Endothelial cell of umbilical vein (primary cell): Measurements from ENCODE around the gene SEMA4D. TPM values are rescaled to one million over a fixed set of nuclear protein-coding genes. Genes with fewer than 3 reads are reported as not detected.
A peak's percentile ranks its signal among the peaks of the same experiment; 100 is the strongest.

Experiments
- BruUV-seq: library from RNA; stranded (reverse); fragments of 400-500 nt; replicated peaks from 2 replicates; lab custom pipeline; 2021; lab: Mats Ljungman, UMichigan
- CTCF ChIA-PET: fragments of 300-600, 350-600 bp; sonication (Branson Sonifier 250); formaldehyde crosslinking; loops from one replicate; lab custom pipeline; 2021; ENCODE audit warnings: antibody characterized with exemption, inconsistent platforms; lab: Charles Lee
- POLR2A ChIA-PET: fragments of 300-600, 350-600 bp; sonication (Branson Sonifier 250); formaldehyde crosslinking; loops from one replicate; lab custom pipeline; 2021; ENCODE audit warnings: antibody characterized with exemption, inconsistent platforms; lab: Charles Lee
- DNase-seq: peaks from one replicate; pipeline ENCODE4 v3.0.0-alpha.2; 2011; ENCODE audit warnings: low read depth, low spot score
- FAIRE-seq: peaks from 2 replicates; lab custom pipeline; 2011; peaks lifted over from hg19 to GRCh38; lab: Jason Lieb, UNC
- H2AFZ ChIP-seq: 2 replicates; pipeline ENCODE4 v1.6.0; 2012; ENCODE audit warnings: low read depth, low read length, control low read depth, inconsistent platforms
- H3K27ac ChIP-seq: 2 replicates; pipeline ENCODE4 v1.5.1; 2011; ENCODE audit warnings: low read depth, mild to moderate bottlenecking, control low read depth, low read length, moderate library complexity; ENCODE audit not compliant: insufficient read depth
- H3K27me3 ChIP-seq, 2 experiments: 2 replicates each; pipeline versions ENCODE4 v1.6.0 to v1.6.1; 2011; ENCODE audit warnings: low read length in 2 of 2, mixed read lengths in 1 of 2; ENCODE audit not compliant: control insufficient read depth in 2 of 2, insufficient read depth in 2 of 2
- H3K36me3 ChIP-seq, 2 experiments: 2 replicates in 1 of 2; 3 replicates in 1 of 2; pipeline ENCODE4 v1.5.1; 2011; ENCODE audit warnings: low read length in 2 of 2, mild to moderate bottlenecking in 1 of 2, moderate library complexity in 1 of 2; ENCODE audit not compliant: control insufficient read depth in 2 of 2, insufficient read depth in 2 of 2; ENCODE audit errors: extremely low read depth in 1 of 2
- H3K4me1 ChIP-seq: 3 replicates; pipeline ENCODE4 v1.5.1; 2011; ENCODE audit warnings: mild to moderate bottlenecking, low read length; ENCODE audit not compliant: control insufficient read depth, insufficient read depth; ENCODE audit errors: extremely low read depth
- H3K4me2 ChIP-seq: 2 replicates; pipeline ENCODE4 v1.6.1; 2011; ENCODE audit warnings: low read length, control low read depth, mixed read lengths; ENCODE audit not compliant: insufficient read depth
- H3K4me3 ChIP-seq, 3 experiments: fragments of 200-600 bp in 1 of 3; sonication (generic), shearing (Covaris generic) in 1 of 3; replicated peaks in 1 of 3; 2 replicates each; pipeline ENCODE4 v1.5.1; 2011 to 2016; ENCODE audit warnings: control low read depth in 3 of 3, low read length in 3 of 3, mild to moderate bottlenecking in 2 of 3, inconsistent platforms in 1 of 3, low read depth in 1 of 3, moderate library complexity in 1 of 3; ENCODE audit not compliant: insufficient read depth in 1 of 3
- H3K79me2 ChIP-seq: 2 replicates; pipeline ENCODE4 v1.6.0; 2012; ENCODE audit warnings: low read length, inconsistent platforms; ENCODE audit not compliant: control insufficient read depth, insufficient read depth
- H3K9ac ChIP-seq: replicated peaks from 2 replicates; pipeline ENCODE3; 2011; ENCODE audit warnings: low read length, control low read depth; ENCODE audit not compliant: insufficient read depth; ENCODE audit errors: extremely low read depth
- H3K9me1 ChIP-seq: replicated peaks from 3 replicates; pipeline ENCODE4 v1.6.0; 2011; ENCODE audit warnings: mild to moderate bottlenecking, low read length; ENCODE audit not compliant: control insufficient read depth, insufficient read depth; ENCODE audit errors: extremely low read depth
- H3K9me3 ChIP-seq: replicated peaks from 2 replicates; pipeline ENCODE4 v1.5.1; 2012; ENCODE audit warnings: low read length, inconsistent platforms; ENCODE audit not compliant: control insufficient read depth, insufficient read depth
- H4K20me1 ChIP-seq: replicated peaks from 2 replicates; pipeline ENCODE3; 2011; ENCODE audit warnings: mild to moderate bottlenecking, low read length; ENCODE audit not compliant: control insufficient read depth, insufficient read depth; ENCODE audit errors: extremely low read depth
- EZH2 ChIP-seq: IDR thresholded peaks from 2 replicates; pipeline ENCODE4 v1.6.1; 2012; ENCODE audit warnings: borderline replicate concordance, low read depth, mild to moderate bottlenecking, moderate library complexity, low read length, inconsistent platforms; ENCODE audit not compliant: severe bottlenecking
- FOS ChIP-seq: IDR thresholded peaks from 2 replicates; pipeline ENCODE4 v1.6.1; 2011; ENCODE audit warnings: mild to moderate bottlenecking, low read length, moderate library complexity, borderline replicate concordance; ENCODE audit not compliant: insufficient read depth
- GATA2 ChIP-seq: IDR thresholded peaks from 2 replicates; pipeline ENCODE4 v1.7.0; 2011; ENCODE audit warnings: low read depth, mild to moderate bottlenecking, moderate library complexity, mixed read lengths, low read length; ENCODE audit not compliant: insufficient read length, insufficient read depth
- JUN ChIP-seq: IDR thresholded peaks from 2 replicates; pipeline ENCODE4 v1.6.1; 2011; ENCODE audit warnings: borderline replicate concordance, low read depth; ENCODE audit not compliant: insufficient read length, insufficient read depth
- MYC ChIP-seq: IDR thresholded peaks from one replicate; pipeline ENCODE4 v1.6.1; 2011; ENCODE audit warnings: mild to moderate bottlenecking, low read depth, low read length
- POLR2A ChIP-seq: IDR thresholded peaks from 2 replicates; pipeline ENCODE4 v1.6.1; 2012; ENCODE audit warnings: low read depth, mild to moderate bottlenecking, control low read depth, low read length
- POLR2AphosphoS5 ChIP-seq: IDR thresholded peaks from 2 replicates; pipeline ENCODE4 v1.6.1; 2012; ENCODE audit warnings: low read depth, mild to moderate bottlenecking, control low read depth, low read length, moderate library complexity; ENCODE audit not compliant: insufficient read depth
- dilution Hi-C: fragments of 300-500 bp; cut with MboI; formaldehyde crosslinking; loops from one replicate; pipeline ENCODE4 v1.15.0; 2019; ENCODE audit warnings: low sequenced_read_pairs; ENCODE audit not compliant: extremely low pct_ligation_motif_present
- intact Hi-C: fragments of 100-400 bp; cut with micrococcal nuclease; formaldehyde crosslinking; loops from one replicate; pipeline ENCODE4 v1.10.0; 2022
- polyA plus RNA-seq, 4 experiments: library from polyadenylated mRNA; depleted of rRNA in 3 of 4; stranded (reverse) in 3 of 4; unstranded in 1 of 4; fragments of >200 nt; gene quantifications; 2 replicates each; pipeline versions ENCODE4 v1.2.1 to v1.2.3, GENCODE V29; 2011 to 2012; ENCODE audit warnings: missing spikeins in 1 of 4
- total RNA-seq: library from RNA; stranded (reverse); gene quantifications from 2 replicates; pipeline ENCODE4 v1.2.3, GENCODE V29; 2021
- TF ChIP-seq, protein P1 (sequence below): IDR thresholded peaks from 2 replicates; pipeline ENCODE4 v1.6.1; 2011; ENCODE audit not compliant: insufficient read depth, insufficient read length
- TF ChIP-seq, protein P2 (sequence below), 2 donors: IDR thresholded peaks; 1 replicate in 1 of 2; 2 replicates in 1 of 2; pipeline ENCODE4 v1.5.1; 2011; ENCODE audit warnings: low read length in 2 of 2, mild to moderate bottlenecking in 2 of 2, moderate library complexity in 2 of 2, control low read depth in 1 of 2, inconsistent platforms in 1 of 2, low read depth in 1 of 2; ENCODE audit not compliant: insufficient read depth in 1 of 2; ENCODE audit errors: extremely low read depth in 1 of 2

Gene SEMA4D
- total and polyA plus RNA-seq, 2 donors (not counting 3 experiments of a cell fraction or from before 2014, with no cell fraction given): 3.9 to 15.7 TPM

GRCh38 chr9:89312222-89312571 is 185.7 kb downstream of the SEMA4D start:
- intact Hi-C loops: loop anchor here (5.0 to 10.0 kb wide), 2 partner anchors 503 to 925 kb away; partner anchors contain the start of gene SPIN1
- Histone ChIP-seq H3K9me3 (no peaks in the 10 kb centered on the region), H2AFZ (peak overlapping the region; percentile 49), H3K9me1 (no peaks in the 10 kb centered on the region), H3K4me3 (peak overlapping the region; percentile 70 to 98 (median 97)), H3K27ac (peak overlapping the region; percentile 85), H3K79me2 (peaks cover 61% of the 10 kb centered on the region), H4K20me1 (no peaks in the 10 kb centered on the region), H3K4me2 (peak overlapping the region; percentile 97), H3K27me3 (no peaks in the 10 kb centered on the region), H3K4me1 (peaks cover 28% of the 10 kb centered on the region), H3K9ac (peak overlapping the region; percentile 94), H3K36me3 (peaks cover 0 to 18% of the 10 kb centered on the region in 2 experiments)
- ChIA-PET CTCF (interaction anchor here (1.0 kb wide), 1 partner anchor 237 kb away, joined by 4 read pairs; no protein-coding TSS in a partner anchor), POLR2A (interaction anchor here (0.8 kb wide), 1 partner anchor 159 kb away, joined by 3 read pairs; no protein-coding TSS in a partner anchor)
- DNase-seq (peak; percentile 59), FAIRE-seq (no peak)
- BruUV-seq: no TSS peak
- dilution Hi-C loops: no loop called here
- TF ChIP-seq GATA2 (peak; percentile 42), MYC (no peak)

GRCh38 chr9:89311346-89312221 is 186.3 kb downstream of the SEMA4D start:
- Histone ChIP-seq H3K9ac (peak overlapping the region; percentile 94), H3K36me3 (peaks cover 0 to 13% of the 10 kb centered on the region in 2 experiments), H3K9me3 (no peaks in the 10 kb centered on the region), H3K4me1 (peaks cover 28% of the 10 kb centered on the region), H3K27ac (peak overlapping the region; percentile 85), H2AFZ (no peak overlapping the region), H3K4me2 (peak overlapping the region; percentile 97), H3K9me1 (no peaks in the 10 kb centered on the region), H3K27me3 (no peaks in the 10 kb centered on the region), H3K4me3 (peak overlapping the region; percentile 70 to 98 (median 97)), H4K20me1 (no peaks in the 10 kb centered on the region), H3K79me2 (peaks cover 55% of the 10 kb centered on the region)
- peak; percentile 23 for DNase-seq
- CTCF ChIA-PET: interaction anchor here (1.0 kb wide), 1 partner anchor 237 kb away, joined by 4 read pairs; no protein-coding TSS in a partner anchor
- TF ChIP-seq, protein P1, sequence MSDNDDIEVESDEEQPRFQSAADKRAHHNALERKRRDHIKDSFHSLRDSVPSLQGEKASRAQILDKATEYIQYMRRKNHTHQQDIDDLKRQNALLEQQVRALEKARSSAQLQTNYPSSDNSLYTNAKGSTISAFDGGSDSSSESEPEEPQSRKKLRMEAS: no peak
- no peak for TF ChIP-seq GATA2
- no peak for TF ChIP-seq JUN
- no peak for TF ChIP-seq EZH2
- no peak for TF ChIP-seq FOS
- no peak for TF ChIP-seq POLR2AphosphoS5
- TF ChIP-seq POLR2A: no peak
- TF ChIP-seq MYC: no peak
- TF ChIP-seq, protein P2, sequence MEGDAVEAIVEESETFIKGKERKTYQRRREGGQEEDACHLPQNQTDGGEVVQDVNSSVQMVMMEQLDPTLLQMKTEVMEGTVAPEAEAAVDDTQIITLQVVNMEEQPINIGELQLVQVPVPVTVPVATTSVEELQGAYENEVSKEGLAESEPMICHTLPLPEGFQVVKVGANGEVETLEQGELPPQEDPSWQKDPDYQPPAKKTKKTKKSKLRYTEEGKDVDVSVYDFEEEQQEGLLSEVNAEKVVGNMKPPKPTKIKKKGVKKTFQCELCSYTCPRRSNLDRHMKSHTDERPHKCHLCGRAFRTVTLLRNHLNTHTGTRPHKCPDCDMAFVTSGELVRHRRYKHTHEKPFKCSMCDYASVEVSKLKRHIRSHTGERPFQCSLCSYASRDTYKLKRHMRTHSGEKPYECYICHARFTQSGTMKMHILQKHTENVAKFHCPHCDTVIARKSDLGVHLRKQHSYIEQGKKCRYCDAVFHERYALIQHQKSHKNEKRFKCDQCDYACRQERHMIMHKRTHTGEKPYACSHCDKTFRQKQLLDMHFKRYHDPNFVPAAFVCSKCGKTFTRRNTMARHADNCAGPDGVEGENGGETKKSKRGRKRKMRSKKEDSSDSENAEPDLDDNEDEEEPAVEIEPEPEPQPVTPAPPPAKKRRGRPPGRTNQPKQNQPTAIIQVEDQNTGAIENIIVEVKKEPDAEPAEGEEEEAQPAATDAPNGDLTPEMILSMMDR (IDR thresholded peaks at IDR 0.05; ENCODE audit: extremely low read depth in 1 of 2, insufficient read depth in 1 of 2, low read depth in 1 of 2, low read length in 2 of 2): no peak
- intact Hi-C loops (loop anchor here (1.0 to 10.0 kb wide), 3 partner anchors 158 to 924 kb away; partner anchors contain the start of gene SPIN1), dilution Hi-C loops (no loop called here)
- no peak for FAIRE-seq
- POLR2A ChIA-PET: interaction anchor here (0.8 kb wide), 1 partner anchor 158 kb away, joined by 3 read pairs; no protein-coding TSS in a partner anchor
- BruUV-seq: TSS peak; percentile 33
